GM12878 (cell line): Measurements from ENCODE around the gene FOXP3. TPM values are rescaled to one million over a fixed set of nuclear protein-coding genes. Genes with fewer than 3 reads are reported as not detected.

Experiments
- ATAC-seq: fragments of 200-7000 bp; cut with Tn5 transposase; 3 replicates; pipeline ENCODE4 v1.9.1; 2020; ENCODE audit warnings: mild to moderate bottlenecking, moderate library complexity
- BruUV-seq: library from RNA; stranded (reverse); fragments of 400-500 nt; replicated peaks from 2 replicates; lab custom pipeline; 2021; lab: Mats Ljungman, UMichigan
- CTCF ChIA-PET: fragments of 300-600 bp; sonication (Branson Sonifier 250); formaldehyde crosslinking; extraction: SDS; loops from one replicate; lab custom pipeline; 2021; ENCODE audit warnings: inconsistent platforms; lab: Yijun Ruan, JAX
- POLR2A ChIA-PET: fragments of 350-600 bp; formaldehyde crosslinking; extraction: SDS; loops from one replicate; lab custom pipeline; 2021; ENCODE audit warnings: inconsistent platforms; lab: Charles Lee
- RAD21 ChIA-PET: fragments of 300-600 bp; sonication (Branson Sonifier 250); formaldehyde crosslinking; loops from one replicate; lab custom pipeline; 2023; ENCODE audit warnings: antibody characterized with exemption; ENCODE audit not compliant: unreplicated experiment; lab: Charles Lee
- SMC1A ChIA-PET: fragments of 300-600 bp; sonication (Branson Sonifier 250); formaldehyde crosslinking; loops from one replicate; lab custom pipeline; 2023; ENCODE audit not compliant: unreplicated experiment, uncharacterized antibody; lab: Charles Lee
- DNase-seq: peaks from one replicate; pipeline ENCODE4 v3.0.0-alpha.2; 2011; ENCODE audit warnings: low read depth, low spot score
- FAIRE-seq: peaks from 3 replicates; lab custom pipeline; 2011; peaks lifted over from hg19 to GRCh38; lab: Jason Lieb, UNC
- H2AFZ ChIP-seq: 2 replicates; pipeline ENCODE4 v1.6.0; 2011; ENCODE audit warnings: low read depth, low read length, control low read depth; ENCODE audit not compliant: control insufficient read depth
- H3K27ac ChIP-seq: 2 replicates; pipeline ENCODE4 v1.5.1; 2011; ENCODE audit warnings: control low read depth; ENCODE audit not compliant: control insufficient read depth, insufficient read depth
- H3K27me3 ChIP-seq, 2 experiments: replicated peaks in 1 of 2; 2 replicates each; pipeline versions ENCODE4 v1.6.0 to v1.6.1; 2011; ENCODE audit warnings: low read length in 1 of 2; ENCODE audit not compliant: control insufficient read depth in 2 of 2, insufficient read depth in 2 of 2
- H3K36me3 ChIP-seq, 2 experiments: 2 replicates each; pipeline ENCODE4 v1.5.1; 2011; ENCODE audit warnings: low read length in 1 of 2; ENCODE audit not compliant: control insufficient read depth in 2 of 2, insufficient read depth in 2 of 2
- H3K4me1 ChIP-seq: 2 replicates; pipeline ENCODE4 v1.6.1; 2011; ENCODE audit warnings: mild to moderate bottlenecking, low read length, moderate library complexity, mixed read lengths; ENCODE audit not compliant: control insufficient read depth, insufficient read depth
- H3K4me2 ChIP-seq: 2 replicates; pipeline ENCODE4 v1.6.0; 2011; ENCODE audit warnings: control low read depth; ENCODE audit not compliant: control insufficient read depth, insufficient read depth
- H3K4me3 ChIP-seq: fragments of 200-600 bp; sonication (generic); 2 replicates; pipeline ENCODE4 v1.5.1; 2016
- H3K79me2 ChIP-seq: 2 replicates; pipeline ENCODE4 v1.6.0; 2011; ENCODE audit warnings: low read length; ENCODE audit not compliant: control insufficient read depth, insufficient read depth
- H3K9ac ChIP-seq: 2 replicates; pipeline ENCODE4 v1.8.0; 2011; ENCODE audit warnings: low read length, control low read depth, mixed read lengths; ENCODE audit not compliant: control insufficient read depth, insufficient read depth
- H3K9me3 ChIP-seq: replicated peaks from 3 replicates; pipeline ENCODE4 v1.5.1; 2011; ENCODE audit warnings: mild to moderate bottlenecking, low read length; ENCODE audit not compliant: control insufficient read depth, insufficient read depth
- H4K20me1 ChIP-seq: 2 replicates; pipeline ENCODE4 v1.6.0; 2011; ENCODE audit not compliant: control insufficient read depth, insufficient read depth
- CBFB ChIP-seq: IDR thresholded peaks from 2 replicates; pipeline ENCODE4 v1.6.1; 2016; ENCODE audit warnings: antibody characterized with exemption, low read depth
- CBX5 ChIP-seq: sonication (generic); IDR thresholded peaks from 2 replicates; pipeline ENCODE4 v1.6.1; 2016; ENCODE audit warnings: low read depth, moderate library complexity, mild to moderate bottlenecking, inconsistent platforms
- CHD4 ChIP-seq: fragments of 200-600 bp; sonication (generic); IDR thresholded peaks from 2 replicates; pipeline ENCODE4 v1.6.1; 2016; ENCODE audit warnings: mild to moderate bottlenecking
- FOXK2 ChIP-seq: fragments of 450-650 bp; IDR thresholded peaks from 2 replicates; pipeline ENCODE4 v1.6.1; 2017; ENCODE audit warnings: mild to moderate bottlenecking, moderate library complexity
- HDAC2 ChIP-seq: fragments of 200-600 bp; sonication (generic); IDR thresholded peaks from 2 replicates; pipeline ENCODE4 v1.6.1; 2017
- NR2F1 ChIP-seq: fragments of 450-650 bp; conservative IDR thresholded peaks from 2 replicates; pipeline ENCODE4 v1.6.1; 2017; ENCODE audit warnings: mild to moderate bottlenecking
- PML ChIP-seq: IDR thresholded peaks from 2 replicates; pipeline ENCODE4 v1.6.1; 2012; ENCODE audit warnings: low read length, inconsistent platforms
- SUPT20H ChIP-seq: IDR thresholded peaks from 2 replicates; pipeline ENCODE4 v1.6.1; 2011; ENCODE audit warnings: low read depth, mild to moderate bottlenecking, low read length, moderate library complexity, borderline replicate concordance; ENCODE audit not compliant: control insufficient read depth
- TBL1XR1 ChIP-seq: IDR thresholded peaks from 2 replicates; pipeline ENCODE4 v1.6.1; 2012; ENCODE audit warnings: low read depth, low read length, improper control_type of control experiment
- ZSCAN29 ChIP-seq: fragments of 450-650 bp; IDR thresholded peaks from 2 replicates; pipeline ENCODE4 v1.6.1; 2017; ENCODE audit warnings: mild to moderate bottlenecking, moderate library complexity
- WGBS: methylation state at CpG from one replicate; pipeline ENCODE4 v1.1.6; 2016; ENCODE audit warnings: low lambda C conversion rate; ENCODE audit not compliant: insufficient replicate concordance, insufficient coverage; ENCODE audit errors: missing lambda C conversion rate; 5-methylcytosine and 5-hydroxymethylcytosine counted together
- in situ Hi-C: fragments of 300-500 bp; cut with MboI; formaldehyde crosslinking; loops from 9 replicates; pipeline ENCODE4 v1.14.3; 2018; ENCODE audit warnings: mixed read lengths
- intact Hi-C: fragments of 100-400 bp; cut with micrococcal nuclease; formaldehyde crosslinking; loops from one replicate; pipeline ENCODE4 v1.14.2; 2022; ENCODE audit not compliant: unreplicated experiment
- polyA plus RNA-seq, 11 experiments: library from polyadenylated mRNA; depleted of rRNA in 4 of 11; unstranded in 6 of 11; stranded (reverse) in 5 of 11; fragments of >200 nt; fragmentation: Nextera tagmentation in 4 of 11; fragmentation: Illumina TruSeq in 1 of 11; extraction: Ambion mirVana in 4 of 11; extraction: Trizol in 1 of 11; gene quantifications; 1 replicate in 1 of 11; 2 replicates in 10 of 11; pipeline versions ENCODE4 v1.2.1 to v1.2.3, GENCODE V29; 2011 to 2016; ENCODE audit warnings: inconsistent platforms in 2 of 11, missing spikeins in 2 of 11, low read depth in 1 of 11
- total RNA-seq, 4 experiments: library from RNA; depleted of rRNA in 3 of 4; stranded (reverse); fragments of >200 nt in 3 of 4; fragmentation: Illumina TruSeq in 1 of 4; extraction: Trizol in 1 of 4; gene quantifications; 2 replicates each; pipeline versions ENCODE4 v1.2.1 to v1.2.3, GENCODE V29; 2013 to 2021
- TF ChIP-seq, protein P1 (sequence below): IDR thresholded peaks from 2 replicates; pipeline ENCODE4 v1.6.1; 2012; ENCODE audit warnings: mild to moderate bottlenecking, low read depth, low read length
- TF ChIP-seq, protein P2 (sequence below): IDR thresholded peaks from 2 replicates; pipeline ENCODE4 v1.6.1; 2012; ENCODE audit warnings: low read depth, low read length, improper control_type of control experiment
- TF ChIP-seq, protein P3 (sequence below): fragments of 150-350 bp; IDR thresholded peaks from 2 replicates; pipeline ENCODE4 v1.6.1; 2016; ENCODE audit warnings: low read depth, low read length
- TF ChIP-seq, protein P4 (sequence below): fragments of 150-350 bp; IDR thresholded peaks from 2 replicates; pipeline ENCODE4 v1.6.1; 2014; ENCODE audit warnings: mild to moderate bottlenecking, low read depth, low read length

Gene FOXP3
- total and polyA plus RNA-seq, 10 of the 15 experiments (the other 5 are each of a cell fraction or from before 2014, with no cell fraction given) = 0.02 to 0.21 (median 0.08) TPM; not detected in 3

DNA sequence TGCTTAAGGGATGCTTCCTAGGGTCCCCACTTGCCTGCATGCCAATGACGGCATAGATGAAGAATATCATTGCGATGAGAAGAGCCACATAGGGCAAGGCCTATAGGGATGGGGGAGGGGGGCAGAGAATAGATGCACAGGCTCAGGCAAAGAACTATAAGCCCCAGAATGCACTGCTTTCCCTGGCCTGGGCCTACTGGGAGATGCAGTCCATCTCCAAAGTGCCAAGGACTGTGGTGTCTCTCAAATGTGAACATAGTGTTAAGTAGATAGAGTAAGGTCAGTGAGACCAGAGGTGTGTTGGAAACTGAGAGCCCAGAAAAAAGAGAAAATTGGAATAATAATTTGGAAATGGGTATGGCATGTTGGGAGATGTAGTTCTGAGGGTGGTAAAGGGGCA, 52.3 kb downstream of the FOXP3 start (continued):
- TF ChIP-seq, protein P1, sequence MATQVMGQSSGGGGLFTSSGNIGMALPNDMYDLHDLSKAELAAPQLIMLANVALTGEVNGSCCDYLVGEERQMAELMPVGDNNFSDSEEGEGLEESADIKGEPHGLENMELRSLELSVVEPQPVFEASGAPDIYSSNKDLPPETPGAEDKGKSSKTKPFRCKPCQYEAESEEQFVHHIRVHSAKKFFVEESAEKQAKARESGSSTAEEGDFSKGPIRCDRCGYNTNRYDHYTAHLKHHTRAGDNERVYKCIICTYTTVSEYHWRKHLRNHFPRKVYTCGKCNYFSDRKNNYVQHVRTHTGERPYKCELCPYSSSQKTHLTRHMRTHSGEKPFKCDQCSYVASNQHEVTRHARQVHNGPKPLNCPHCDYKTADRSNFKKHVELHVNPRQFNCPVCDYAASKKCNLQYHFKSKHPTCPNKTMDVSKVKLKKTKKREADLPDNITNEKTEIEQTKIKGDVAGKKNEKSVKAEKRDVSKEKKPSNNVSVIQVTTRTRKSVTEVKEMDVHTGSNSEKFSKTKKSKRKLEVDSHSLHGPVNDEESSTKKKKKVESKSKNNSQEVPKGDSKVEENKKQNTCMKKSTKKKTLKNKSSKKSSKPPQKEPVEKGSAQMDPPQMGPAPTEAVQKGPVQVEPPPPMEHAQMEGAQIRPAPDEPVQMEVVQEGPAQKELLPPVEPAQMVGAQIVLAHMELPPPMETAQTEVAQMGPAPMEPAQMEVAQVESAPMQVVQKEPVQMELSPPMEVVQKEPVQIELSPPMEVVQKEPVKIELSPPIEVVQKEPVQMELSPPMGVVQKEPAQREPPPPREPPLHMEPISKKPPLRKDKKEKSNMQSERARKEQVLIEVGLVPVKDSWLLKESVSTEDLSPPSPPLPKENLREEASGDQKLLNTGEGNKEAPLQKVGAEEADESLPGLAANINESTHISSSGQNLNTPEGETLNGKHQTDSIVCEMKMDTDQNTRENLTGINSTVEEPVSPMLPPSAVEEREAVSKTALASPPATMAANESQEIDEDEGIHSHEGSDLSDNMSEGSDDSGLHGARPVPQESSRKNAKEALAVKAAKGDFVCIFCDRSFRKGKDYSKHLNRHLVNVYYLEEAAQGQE = no peak
- TF ChIP-seq SUPT20H (no peak), FOXK2 (no peak), HDAC2 (no peak), ZSCAN29 (no peak), CBFB (no peak), CHD4 (no peak)

DNA sequence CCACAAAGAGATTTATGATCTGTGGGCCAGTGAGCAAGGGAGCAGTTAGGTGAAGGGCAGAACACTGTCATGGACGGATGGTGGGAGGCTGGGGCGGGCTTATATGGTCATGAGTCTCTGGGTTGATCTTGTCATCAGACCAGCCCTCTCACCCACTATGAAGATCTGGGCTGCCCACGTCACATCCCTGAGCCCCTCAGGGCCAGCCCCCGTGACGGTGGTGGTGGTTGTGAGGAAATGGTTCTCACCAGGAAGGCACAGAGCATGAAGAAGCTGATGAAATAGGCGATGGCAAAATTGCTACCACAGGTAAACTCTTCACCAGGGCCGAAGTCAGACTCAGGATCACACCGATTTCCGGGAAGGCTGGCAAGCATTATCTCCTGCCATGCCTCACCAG, 53.4 kb downstream of the FOXP3 start:
- POLR2A ChIA-PET = no interaction called here
- Histone ChIP-seq H3K4me2 (no peak overlapping the region), H3K9me3 (no peaks in the 10 kb centered on the region), H3K27ac (no peak overlapping the region), H3K27me3 (no peaks in the 10 kb centered on the region), H3K4me3 (no peak overlapping the region), H4K20me1 (no peaks in the 10 kb centered on the region), H3K9ac (no peak overlapping the region), H3K79me2 (no peaks in the 10 kb centered on the region), H3K36me3 (no peaks in the 10 kb centered on the region), H2AFZ (no peak overlapping the region), H3K4me1 (no peaks in the 10 kb centered on the region)
- no peak for TF ChIP-seq CBX5
- TF ChIP-seq, protein P2, sequence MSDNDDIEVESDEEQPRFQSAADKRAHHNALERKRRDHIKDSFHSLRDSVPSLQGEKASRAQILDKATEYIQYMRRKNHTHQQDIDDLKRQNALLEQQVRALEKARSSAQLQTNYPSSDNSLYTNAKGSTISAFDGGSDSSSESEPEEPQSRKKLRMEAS = no peak
- TF ChIP-seq, protein P3, sequence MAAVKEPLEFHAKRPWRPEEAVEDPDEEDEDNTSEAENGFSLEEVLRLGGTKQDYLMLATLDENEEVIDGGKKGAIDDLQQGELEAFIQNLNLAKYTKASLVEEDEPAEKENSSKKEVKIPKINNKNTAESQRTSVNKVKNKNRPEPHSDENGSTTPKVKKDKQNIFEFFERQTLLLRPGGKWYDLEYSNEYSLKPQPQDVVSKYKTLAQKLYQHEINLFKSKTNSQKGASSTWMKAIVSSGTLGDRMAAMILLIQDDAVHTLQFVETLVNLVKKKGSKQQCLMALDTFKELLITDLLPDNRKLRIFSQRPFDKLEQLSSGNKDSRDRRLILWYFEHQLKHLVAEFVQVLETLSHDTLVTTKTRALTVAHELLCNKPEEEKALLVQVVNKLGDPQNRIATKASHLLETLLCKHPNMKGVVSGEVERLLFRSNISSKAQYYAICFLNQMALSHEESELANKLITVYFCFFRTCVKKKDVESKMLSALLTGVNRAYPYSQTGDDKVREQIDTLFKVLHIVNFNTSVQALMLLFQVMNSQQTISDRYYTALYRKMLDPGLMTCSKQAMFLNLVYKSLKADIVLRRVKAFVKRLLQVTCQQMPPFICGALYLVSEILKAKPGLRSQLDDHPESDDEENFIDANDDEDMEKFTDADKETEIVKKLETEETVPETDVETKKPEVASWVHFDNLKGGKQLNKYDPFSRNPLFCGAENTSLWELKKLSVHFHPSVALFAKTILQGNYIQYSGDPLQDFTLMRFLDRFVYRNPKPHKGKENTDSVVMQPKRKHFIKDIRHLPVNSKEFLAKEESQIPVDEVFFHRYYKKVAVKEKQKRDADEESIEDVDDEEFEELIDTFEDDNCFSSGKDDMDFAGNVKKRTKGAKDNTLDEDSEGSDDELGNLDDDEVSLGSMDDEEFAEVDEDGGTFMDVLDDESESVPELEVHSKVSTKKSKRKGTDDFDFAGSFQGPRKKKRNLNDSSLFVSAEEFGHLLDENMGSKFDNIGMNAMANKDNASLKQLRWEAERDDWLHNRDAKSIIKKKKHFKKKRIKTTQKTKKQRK = no peak
- no peak for TF ChIP-seq TBL1XR1
- TF ChIP-seq NR2F1 = no peak
- no peak for TF ChIP-seq PML
- TF ChIP-seq, protein P4, sequence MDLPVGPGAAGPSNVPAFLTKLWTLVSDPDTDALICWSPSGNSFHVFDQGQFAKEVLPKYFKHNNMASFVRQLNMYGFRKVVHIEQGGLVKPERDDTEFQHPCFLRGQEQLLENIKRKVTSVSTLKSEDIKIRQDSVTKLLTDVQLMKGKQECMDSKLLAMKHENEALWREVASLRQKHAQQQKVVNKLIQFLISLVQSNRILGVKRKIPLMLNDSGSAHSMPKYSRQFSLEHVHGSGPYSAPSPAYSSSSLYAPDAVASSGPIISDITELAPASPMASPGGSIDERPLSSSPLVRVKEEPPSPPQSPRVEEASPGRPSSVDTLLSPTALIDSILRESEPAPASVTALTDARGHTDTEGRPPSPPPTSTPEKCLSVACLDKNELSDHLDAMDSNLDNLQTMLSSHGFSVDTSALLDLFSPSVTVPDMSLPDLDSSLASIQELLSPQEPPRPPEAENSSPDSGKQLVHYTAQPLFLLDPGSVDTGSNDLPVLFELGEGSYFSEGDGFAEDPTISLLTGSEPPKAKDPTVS = no peak
- SMC1A ChIA-PET = no interaction called here
- no peak for DNase-seq
- ATAC-seq = no peak
- FAIRE-seq = no peak
- CTCF ChIA-PET = no interaction called here
- no TSS peak for BruUV-seq
- 35% methylated on average over 9 of the region's 9 CpGs for WGBS
- in situ Hi-C loops = no loop called here
- intact Hi-C loops = no loop called here
- RAD21 ChIA-PET = no interaction called here
